GM23338 (cell line): ENCODE data around the gene OR5M3. TPM values are rescaled to one million over a fixed set of nuclear protein-coding genes. Genes with fewer than 3 reads are reported as not detected.

Experiments used
- ATAC-seq: fragments of 200-7000 bp; cut with Tn5 transposase; 3 replicates; pipeline ENCODE4 v1.9.1; 2020
- DNase-seq: peaks from one replicate; pipeline ENCODE4 v3.0.0-alpha.2; 2015; ENCODE audit warnings: low spot score
- H2AFZ ChIP-seq: fragments of 200-600 bp; sonication (generic); 2 replicates; pipeline ENCODE4 v1.8.0; 2016; ENCODE audit warnings: antibody characterized with exemption, mild to moderate bottlenecking, moderate library complexity
- H3F3A ChIP-seq: fragments of 200-600 bp; sonication (generic); replicated peaks from 2 replicates; pipeline ENCODE4 v1.8.0; 2017; ENCODE audit warnings: antibody characterized with exemption, mixed run types, low read depth
- H3K27ac ChIP-seq: fragments of 200-600 bp; sonication (generic); 2 replicates; pipeline ENCODE4 v1.6.1; 2016; ENCODE audit warnings: low read depth
- H3K27me3 ChIP-seq: fragments of 200-600 bp; sonication (generic); 2 replicates; pipeline ENCODE4 v1.8.0; 2016; ENCODE audit warnings: mild to moderate bottlenecking, mixed run types, moderate library complexity; ENCODE audit not compliant: insufficient read depth
- H3K36me3 ChIP-seq: fragments of 200-600 bp; sonication (generic); 2 replicates; pipeline ENCODE4 v1.8.0; 2016; ENCODE audit warnings: mild to moderate bottlenecking; ENCODE audit not compliant: insufficient read depth
- H3K4me1 ChIP-seq: fragments of 200-600 bp; sonication (generic); 2 replicates; pipeline ENCODE4 v1.8.0; 2016; ENCODE audit warnings: mild to moderate bottlenecking, moderate library complexity; ENCODE audit not compliant: insufficient read depth
- H3K4me2 ChIP-seq: fragments of 200-600 bp; sonication (generic); 2 replicates; pipeline ENCODE4 v1.7.1; 2017; ENCODE audit warnings: mixed run types
- H3K4me3 ChIP-seq: fragments of 200-600 bp; sonication (generic); 2 replicates; pipeline ENCODE4 v1.6.1; 2016; ENCODE audit warnings: mixed run types
- H3K79me2 ChIP-seq: fragments of 200-600 bp; sonication (generic); replicated peaks from 2 replicates; pipeline ENCODE4 v1.8.0; 2017; ENCODE audit warnings: mild to moderate bottlenecking; ENCODE audit not compliant: insufficient read depth
- H3K9me2 ChIP-seq: fragments of 200-600 bp; sonication (generic); 2 replicates; pipeline ENCODE4 v1.8.0; 2017; ENCODE audit not compliant: insufficient read depth
- H4K20me1 ChIP-seq: fragments of 200-600 bp; sonication (generic); replicated peaks from 2 replicates; pipeline ENCODE4 v1.8.0; 2017; ENCODE audit warnings: mild to moderate bottlenecking; ENCODE audit not compliant: insufficient read depth
- H3K27ac Mint-ChIP-seq: 2 replicates; pipeline ENCODE4 v1.8.0; 2020; ENCODE audit warnings: inconsistent platforms, mild to moderate bottlenecking, moderate library complexity, mixed read lengths
- H3K27me3 Mint-ChIP-seq: 3 replicates; pipeline ENCODE4 v1.8.0; 2022; ENCODE audit warnings: low read depth, mild to moderate bottlenecking, moderate library complexity, mixed read lengths, inconsistent platforms; ENCODE audit not compliant: insufficient read depth, poor library complexity
- H3K36me3 Mint-ChIP-seq: 3 replicates; pipeline ENCODE4 v1.8.0; 2021; ENCODE audit warnings: low read depth, mild to moderate bottlenecking, inconsistent platforms, moderate library complexity, mixed read lengths
- H3K4me1 Mint-ChIP-seq: 3 replicates; pipeline ENCODE4 v1.8.0; 2020; ENCODE audit warnings: mild to moderate bottlenecking, inconsistent platforms, mixed read lengths
- H3K4me3 Mint-ChIP-seq: 3 replicates; pipeline ENCODE4 v1.8.0; 2021; ENCODE audit warnings: moderate library complexity, mild to moderate bottlenecking, inconsistent platforms, mixed read lengths
- H3K9me3 Mint-ChIP-seq: 3 replicates; pipeline ENCODE4 v1.8.0; 2020; ENCODE audit warnings: moderate library complexity, mild to moderate bottlenecking, inconsistent platforms, mixed read lengths
- CREB1 ChIP-seq: fragments of 250-450 bp; sonication (Bioruptor Pico); IDR thresholded peaks from 2 replicates; pipeline ENCODE4 v1.5.0; 2020; ENCODE audit warnings: low read depth, mild to moderate bottlenecking, moderate library complexity
- CTCF ChIP-seq, 2 experiments: fragments of 200-600 bp in 1 of 2; sonication (generic) in 1 of 2; conservative IDR thresholded peaks; 2 replicates each; pipeline versions ENCODE4 v1.5.1 to v1.6.1; 2016 to 2017; ENCODE audit warnings: antibody characterized with exemption in 2 of 2, low read depth in 2 of 2, mild to moderate bottlenecking in 2 of 2, moderate library complexity in 1 of 2
- ETS1 ChIP-seq: IDR thresholded peaks from 2 replicates; pipeline ENCODE4 v1.6.1; 2016; ENCODE audit warnings: antibody characterized with exemption
- EZH2 ChIP-seq: fragments of 200-600 bp; sonication (generic); IDR thresholded peaks from one replicate; pipeline ENCODE4 v1.8.0; 2017; ENCODE audit warnings: antibody characterized with exemption, mild to moderate bottlenecking, low read depth; ENCODE audit not compliant: unreplicated experiment
- EZH2phosphoT487 ChIP-seq: fragments of 200-600 bp; sonication (generic); IDR thresholded peaks from one replicate; pipeline ENCODE4 v1.8.1; 2018; ENCODE audit warnings: antibody characterized with exemption; ENCODE audit not compliant: unreplicated experiment
- JUNB ChIP-seq: IDR thresholded peaks from one replicate; pipeline ENCODE4 v1.6.1; 2016; ENCODE audit warnings: antibody characterized with exemption; ENCODE audit not compliant: unreplicated experiment
- NANOG ChIP-seq: IDR thresholded peaks from 2 replicates; pipeline ENCODE4 v1.6.1; 2016; ENCODE audit warnings: antibody characterized with exemption, borderline replicate concordance
- POLR2AphosphoS5 ChIP-seq: IDR thresholded peaks from 2 replicates; pipeline ENCODE4 v1.6.1; 2016; ENCODE audit warnings: antibody characterized with exemption, low read depth
- REST ChIP-seq: IDR thresholded peaks from one replicate; pipeline ENCODE4 v1.6.1; 2018; ENCODE audit warnings: antibody characterized with exemption; ENCODE audit not compliant: unreplicated experiment
- STAT1 ChIP-seq: IDR thresholded peaks from one replicate; pipeline ENCODE4 v1.6.1; 2016; ENCODE audit warnings: antibody characterized with exemption; ENCODE audit not compliant: unreplicated experiment
- ZNF114 ChIP-seq: fragments of 250-450 bp; sonication (Bioruptor Pico); IDR thresholded peaks from 2 replicates; pipeline ENCODE4 v1.5.0; 2020; ENCODE audit warnings: mild to moderate bottlenecking, moderate library complexity
- ZNF331 ChIP-seq: fragments of 250-450 bp; sonication (Bioruptor Pico); IDR thresholded peaks from 2 replicates; pipeline ENCODE4 v1.5.0; 2020; ENCODE audit warnings: low read depth, mild to moderate bottlenecking, moderate library complexity
- ZNF462 ChIP-seq: fragments of 250-450 bp; sonication (Bioruptor Pico); IDR thresholded peaks from 2 replicates; pipeline ENCODE4 v1.5.0; 2020; ENCODE audit warnings: mild to moderate bottlenecking, moderate library complexity
- long read RNA-seq: library from polyadenylated mRNA; unstranded; transcript quantifications from one replicate; pipeline ENCODE4 v2.0.0, GENCODE V29; 2020; ENCODE audit not compliant: unreplicated experiment
- polyA plus RNA-seq: library from polyadenylated mRNA; unstranded; fragments of >200 nt; fragmentation: Nextera tagmentation; extraction: Ambion mirVana; gene quantifications from 2 replicates; pipeline ENCODE4 v1.2.1, GENCODE V29; 2016
- total RNA-seq: library from RNA; depleted of rRNA; stranded (reverse); fragments of >200 nt; shearing (Covaris generic); gene quantifications from 2 replicates; pipeline ENCODE4 v1.2.3, GENCODE V29; 2014; rRNA removed

OR5M3 gene
- total RNA-seq (not detected in 2 replicates), polyA plus RNA-seq (not detected in 2 replicates)
- long read RNA-seq: 0 reads

GRCh38 chr11:56473252-56473651, at the start of gene OR5M3:
OR5M3 (minus strand) TSS chr11:56473352; CDS start chr11:56470497, 2,855 bp downstream.
- no peaks in the 10 kb centered on the region for H3K4me1 ChIP-seq
- H2AFZ ChIP-seq: no peak within 1 kb of the TSS
- H4K20me1 ChIP-seq: no peaks in the 10 kb centered on the region
- no peak for DNase-seq
- Mint-ChIP-seq H3K27ac (no peak within 1 kb of the TSS), H3K9me3 (no peaks in the 10 kb centered on the region), H3K4me3 (no peak within 1 kb of the TSS), H3K36me3 (no peaks in the 10 kb centered on the region), H3K27me3 (no peaks in the 10 kb centered on the region), H3K4me1 (no peaks in the 10 kb centered on the region)
- H3K4me3 ChIP-seq: no peak within 1 kb of the TSS
- no peak for ATAC-seq
- no peak within 1 kb of the TSS for H3K27ac ChIP-seq
- H3K79me2 ChIP-seq: no peaks in the 10 kb centered on the region
- no peak for TF ChIP-seq CTCF (conservative IDR thresholded peaks at IDR 0.05; ENCODE audit: low read depth in 2 of 2)
- TF ChIP-seq EZH2: no peak
- TF ChIP-seq EZH2phosphoT487: no peak
- TF ChIP-seq ETS1: no peak
- TF ChIP-seq CREB1 (CRISPR knock-in tag): no peak
- TF ChIP-seq ZNF462: no peak
- no peak for TF ChIP-seq ZNF331 (CRISPR knock-in tag)
- TF ChIP-seq REST: no peak
- no peak for TF ChIP-seq NANOG
- no peak for TF ChIP-seq POLR2AphosphoS5
- no peak for TF ChIP-seq JUNB
- no peak for TF ChIP-seq ZNF114 (CRISPR knock-in tag)
- TF ChIP-seq STAT1: no peak
- no peaks in the 10 kb centered on the region for H3K9me2 ChIP-seq
- H3K36me3 ChIP-seq: no peaks in the 10 kb centered on the region
- no peaks in the 10 kb centered on the region for H3K27me3 ChIP-seq
- H3F3A ChIP-seq: no peaks in the 10 kb centered on the region
- H3K4me2 ChIP-seq: no peak within 1 kb of the TSS
